ENCODE measurements around the gene CNTN1.

CNTN1 gene

DNA sequence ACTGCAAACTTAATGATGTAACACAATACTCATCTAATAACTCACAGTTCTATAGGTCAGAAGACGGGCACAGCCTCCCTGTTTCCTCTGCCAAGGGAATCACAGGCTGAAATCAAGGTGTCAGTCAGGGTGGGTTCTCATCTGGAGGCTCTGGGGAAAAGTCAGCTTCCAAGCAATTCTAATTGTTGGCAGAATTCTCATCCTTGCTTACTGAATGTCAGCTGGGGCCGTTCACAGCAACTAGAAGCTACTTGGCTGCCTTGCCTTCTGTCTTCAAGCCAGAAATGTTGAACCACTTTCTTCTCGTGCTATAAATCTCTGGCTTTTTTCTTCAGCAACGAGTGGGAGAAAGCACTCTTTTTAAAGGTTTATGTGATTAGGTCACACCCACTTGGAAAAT lies 415.8 kb downstream of the CNTN1 start:
- CTCF ChIA-PET: no interaction called here
- no peaks in the 10 kb centered on the region for H3K9me3 Mint-ChIP-seq
- no peak for DNase-seq
- no peaks in the 10 kb centered on the region for H3K27me3 Mint-ChIP-seq
- no peaks in the 10 kb centered on the region for H3K36me3 Mint-ChIP-seq
- H3K27ac Mint-ChIP-seq: no peak overlapping the region
- H3K4me1 Mint-ChIP-seq: no peaks in the 10 kb centered on the region
- no peak overlapping the region for H3K4me3 Mint-ChIP-seq

DNA sequence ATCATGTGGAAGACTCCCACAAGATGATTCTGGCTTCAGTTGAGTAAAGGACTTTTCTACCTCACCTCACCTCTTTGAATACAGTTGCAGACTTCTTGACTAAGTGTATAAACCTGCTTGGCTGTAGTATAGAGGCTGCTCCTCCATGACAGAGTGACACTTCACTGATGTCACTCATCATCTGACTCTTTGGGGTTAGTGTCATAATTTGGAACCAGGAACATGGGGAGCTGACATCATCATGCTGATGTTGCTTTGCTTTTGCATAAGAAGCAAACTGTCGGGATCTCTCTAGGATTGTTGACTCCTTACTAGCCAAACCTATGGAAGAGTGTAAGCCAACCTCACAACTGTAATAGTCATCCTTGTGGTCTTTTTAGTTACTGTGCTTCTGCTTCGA lies 420.7 kb downstream of the CNTN1 start:
- no peaks in the 10 kb centered on the region for H3K36me3 Mint-ChIP-seq
- CTCF ChIA-PET: no interaction called here
- no peaks in the 10 kb centered on the region for H3K4me1 Mint-ChIP-seq

DNA sequence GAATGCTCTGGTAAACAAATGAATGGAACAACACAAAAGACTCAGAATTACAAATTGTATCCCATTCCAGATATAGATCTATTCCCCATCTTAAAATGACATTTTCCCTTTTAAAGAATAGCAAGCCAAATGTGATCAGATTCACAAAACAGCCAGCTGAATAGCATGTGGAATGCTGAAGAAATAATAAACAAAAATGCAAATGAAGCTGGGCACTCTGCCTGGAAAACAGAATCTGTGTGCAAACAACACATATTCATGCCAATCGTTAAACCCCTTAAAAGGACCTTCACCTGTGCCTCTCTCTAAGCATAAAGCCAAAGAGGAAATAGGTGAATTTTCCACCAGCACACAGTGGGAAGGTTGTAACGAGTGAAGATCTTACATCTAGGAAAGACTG lies 428.0 kb downstream of the CNTN1 start:
- Mint-ChIP-seq H3K27ac (no peak overlapping the region), H3K4me3 (no peak overlapping the region), H3K36me3 (no peaks in the 10 kb centered on the region), H3K4me1 (no peaks in the 10 kb centered on the region), H3K9me3 (peaks cover 2% of the 10 kb centered on the region), H3K27me3 (no peaks in the 10 kb centered on the region)
- CTCF ChIA-PET: no interaction called here
- no peak for DNase-seq

More for the DNA sequence above, 420.7 kb downstream of the CNTN1 start:
- no peak for DNase-seq
- no peaks in the 10 kb centered on the region for H3K27me3 Mint-ChIP-seq
- H3K9me3 Mint-ChIP-seq: peaks cover 2% of the 10 kb centered on the region
- H3K4me3 Mint-ChIP-seq: no peak overlapping the region
- no peak overlapping the region for H3K27ac Mint-ChIP-seq

DNA sequence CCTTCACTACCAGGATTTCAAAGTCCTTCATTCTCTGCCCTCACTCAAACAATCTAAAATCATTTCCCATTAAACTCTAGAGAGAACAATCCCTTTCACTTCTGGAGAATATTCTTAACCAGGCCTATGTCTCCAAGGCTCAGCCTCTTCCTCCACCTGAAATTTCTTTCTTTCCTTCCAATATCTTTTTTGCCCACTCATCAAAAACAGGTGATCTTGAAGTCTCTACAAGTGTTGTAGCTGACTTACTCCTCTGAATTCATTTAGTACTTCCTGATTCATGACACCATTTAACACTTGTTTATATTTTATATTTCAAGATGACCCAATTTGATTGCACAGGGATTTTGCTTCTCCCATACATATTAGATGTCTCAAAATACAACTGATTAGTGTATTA lies 429.1 kb downstream of the CNTN1 start:
- Mint-ChIP-seq H3K4me3 (no peak overlapping the region), H3K27ac (no peak overlapping the region), H3K36me3 (no peaks in the 10 kb centered on the region), H3K27me3 (no peaks in the 10 kb centered on the region), H3K4me1 (no peaks in the 10 kb centered on the region), H3K9me3 (peaks cover 2% of the 10 kb centered on the region)
- CTCF ChIA-PET: no interaction called here
- no peak for DNase-seq

Data from activated naive CD4-positive, alpha-beta T cell treated with anti-CD3 and anti-CD28 coated beads, Interleukin-2, amount 10 ng/mL, durations not matched to agents 7 days and 5 days (primary cell).